HuH-7 (cell line): Measurements from ENCODE around the gene CCRL2.
"Not testable (repeated sequence)": the region's sequence is repeated elsewhere in the genome, so short reads cannot be mapped to it uniquely, and the experiment has no call there.

Source experiments
- DNase-seq: peaks from one replicate; pipeline ENCODE4 v3.0.0; 2011; ENCODE audit warnings: low spot score

Gene CCRL2

GRCh38 chr3:46429671-46430070, 22.6 kb downstream of the CCRL2 start:
- no peak for DNase-seq

- not testable (repeated sequence) for DNase-seq
These were observed 23.8 kb downstream of the CCRL2 start for GRCh38 chr3:46430879-46431278.

GRCh38 chr3:46431905-46432304, 24.8 kb downstream of the CCRL2 start:
- DNase-seq = not testable (repeated sequence)

- DNase-seq = not testable (repeated sequence)
These were observed 26.1 kb downstream of the CCRL2 start for GRCh38 chr3:46433118-46433517.

GRCh38 chr3:46433841-46434240, 26.8 kb downstream of the CCRL2 start:
- no peak for DNase-seq

- no peak for DNase-seq
These were observed 28.1 kb downstream of the CCRL2 start for GRCh38 chr3:46435081-46435726.

GRCh38 chr3:46438831-46439230, 31.8 kb downstream of the CCRL2 start:
- DNase-seq = no peak

GRCh38 chr3:46440531-46441294, 33.7 kb downstream of the CCRL2 start:
- no peak for DNase-seq

- peak; percentile 59 for DNase-seq
These were observed 35.8 kb downstream of the CCRL2 start for GRCh38 chr3:46442576-46443530.

GRCh38 chr3:46447228-46447985, 40.3 kb downstream of the CCRL2 start:
- DNase-seq = no peak

GRCh38 chr3:46448721-46449120, 41.7 kb downstream of the CCRL2 start:
- no peak for DNase-seq

GRCh38 chr3:46449755-46450552, 42.9 kb downstream of the CCRL2 start:
- peak; percentile 62 for DNase-seq

- DNase-seq = no peak
These were observed 46.6 kb downstream of the CCRL2 start for GRCh38 chr3:46453526-46454208.

GRCh38 chr3:46454209-46454595, 47.1 kb downstream of the CCRL2 start:
- DNase-seq = no peak

- DNase-seq = no peak
These were observed 47.5 kb downstream of the CCRL2 start for GRCh38 chr3:46454606-46455005.

GRCh38 chr3:46455231-46456115, 48.4 kb downstream of the CCRL2 start:
- DNase-seq = no peak

GRCh38 chr3:46456118-46456517, 49.1 kb downstream of the CCRL2 start:
- no peak for DNase-seq
